Fibroblast of pulmonary artery (primary cell): Measurements from ENCODE around the gene LARGE1.
A peak's percentile ranks its signal among the peaks of the same experiment; 100 is the strongest.

Experiments
- DNase-seq: peaks from one replicate; pipeline ENCODE4 v3.0.0-alpha.2; 2010; ENCODE audit warnings: low read depth
- H3K4me3 ChIP-seq: replicated peaks from 2 replicates; pipeline ENCODE4 v1.5.1; 2011; ENCODE audit warnings: low read depth, mild to moderate bottlenecking, control low read depth, low read length, moderate library complexity
- CTCF ChIP-seq: IDR thresholded peaks from 2 replicates; pipeline ENCODE4 v1.5.1; 2011; ENCODE audit warnings: mild to moderate bottlenecking, control low read depth, low read length, inconsistent platforms; ENCODE audit errors: missing control alignments

The LARGE1 gene

GRCh38 chr22:33539202-33539901 lies 380.9 kb downstream of the LARGE1 start:
- no peak for TF ChIP-seq CTCF

GRCh38 chr22:33538277-33538885 lies 381.9 kb downstream of the LARGE1 start:
- H3K4me3 ChIP-seq = no peak overlapping the region
- no peak for DNase-seq
- TF ChIP-seq CTCF = no peak

More at GRCh38 chr22:33539202-33539901, 380.9 kb downstream of the LARGE1 start:
- DNase-seq = no peak
- H3K4me3 ChIP-seq = no peak overlapping the region

- DNase-seq = no peak
- TF ChIP-seq CTCF = no peak
- no peak overlapping the region for H3K4me3 ChIP-seq
Observed at GRCh38 chr22:33537059-33537458, 383.2 kb downstream of the LARGE1 start.

- no peak for DNase-seq
- no peak overlapping the region for H3K4me3 ChIP-seq
- TF ChIP-seq CTCF = no peak
Observed at GRCh38 chr22:33535937-33536875, 384.1 kb downstream of the LARGE1 start.

- no peak for TF ChIP-seq CTCF
- H3K4me3 ChIP-seq = no peak overlapping the region
- DNase-seq = peak; percentile 46
Observed at GRCh38 chr22:33529424-33530113, 390.7 kb downstream of the LARGE1 start.

GRCh38 chr22:33528183-33528582 lies 392.1 kb downstream of the LARGE1 start:
- H3K4me3 ChIP-seq = no peak overlapping the region
- no peak for DNase-seq
- TF ChIP-seq CTCF = no peak
